T-helper 1 cell treated with Interleukin-12 subunit alpha and Interleukin-12 subunit beta and Interleukin-4 antibody, amounts not matched to agents 30 μg/mL and 1 μg/mL, for 36 hours (primary cell): Measurements from ENCODE around the gene SLC13A3.

Experiments used
- H3K27ac Mint-ChIP-seq: one replicate; pipeline ENCODE4 v1.8.0; 2021; ENCODE audit warnings: mild to moderate bottlenecking, mixed read lengths
- H3K27me3 Mint-ChIP-seq: one replicate; pipeline ENCODE4 v1.8.0; 2021; ENCODE audit warnings: low read depth, mixed read lengths
- H3K36me3 Mint-ChIP-seq: one replicate; pipeline ENCODE4 v1.8.0; 2021; ENCODE audit warnings: low read depth, mixed read lengths
- H3K4me1 Mint-ChIP-seq: one replicate; pipeline ENCODE4 v1.8.0; 2021; ENCODE audit warnings: low read depth, mixed read lengths
- H3K4me3 Mint-ChIP-seq: one replicate; pipeline ENCODE4 v1.8.0; 2021; ENCODE audit warnings: mild to moderate bottlenecking, moderate library complexity, mixed read lengths
- H3K9me3 Mint-ChIP-seq: one replicate; pipeline ENCODE4 v1.8.0; 2021; ENCODE audit warnings: mixed read lengths

The SLC13A3 gene

GRCh38 chr20:46649650-46649949 is 1.7 kb downstream of the SLC13A3 start:
- Mint-ChIP-seq H3K27ac (no peak overlapping the region), H3K9me3 (no peaks in the 10 kb centered on the region), H3K27me3 (peaks cover 65% of the 10 kb centered on the region), H3K36me3 (no peaks in the 10 kb centered on the region), H3K4me3 (no peak overlapping the region), H3K4me1 (peaks cover 1% of the 10 kb centered on the region)

DNA sequence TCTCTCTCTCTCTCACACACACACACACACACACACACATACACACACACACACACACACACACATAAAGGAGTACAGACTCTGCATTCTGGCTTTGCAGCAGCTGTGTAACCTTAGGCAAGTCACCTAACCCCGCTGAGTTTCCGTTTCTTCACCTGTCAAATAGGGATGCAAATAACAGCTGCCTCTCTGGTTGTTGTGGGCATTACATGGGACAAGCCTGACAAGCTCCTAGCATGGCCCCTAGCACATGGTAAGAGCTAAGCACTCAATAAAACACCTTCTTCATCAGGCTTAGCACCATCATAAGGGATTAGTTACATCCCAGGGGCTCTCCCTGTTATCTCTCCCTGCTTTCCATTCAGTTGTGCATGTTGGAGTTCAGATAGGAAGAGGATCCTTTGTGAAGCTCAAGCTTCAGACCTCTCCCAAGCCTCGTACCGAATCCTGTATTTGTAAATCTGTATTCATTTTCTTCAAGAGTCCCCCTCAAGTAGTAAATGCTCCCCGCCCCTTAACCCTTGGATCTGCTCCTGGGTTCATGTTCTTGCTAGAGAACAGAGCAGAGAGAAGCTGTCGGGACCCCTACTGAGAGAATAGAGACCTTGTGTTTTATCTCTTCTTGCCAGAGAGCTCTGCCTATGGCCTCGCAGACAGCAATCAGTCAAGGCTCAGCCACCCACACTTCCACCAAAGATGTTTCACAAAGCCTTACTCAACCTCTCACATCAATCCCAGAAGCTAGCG is 2.2 kb downstream of the SLC13A3 start:
- Mint-ChIP-seq H3K36me3 (no peaks in the 10 kb centered on the region), H3K27ac (no peak overlapping the region), H3K4me1 (peaks cover 1% of the 10 kb centered on the region), H3K4me3 (no peak overlapping the region), H3K9me3 (no peaks in the 10 kb centered on the region), H3K27me3 (peaks cover 65% of the 10 kb centered on the region)

DNA sequence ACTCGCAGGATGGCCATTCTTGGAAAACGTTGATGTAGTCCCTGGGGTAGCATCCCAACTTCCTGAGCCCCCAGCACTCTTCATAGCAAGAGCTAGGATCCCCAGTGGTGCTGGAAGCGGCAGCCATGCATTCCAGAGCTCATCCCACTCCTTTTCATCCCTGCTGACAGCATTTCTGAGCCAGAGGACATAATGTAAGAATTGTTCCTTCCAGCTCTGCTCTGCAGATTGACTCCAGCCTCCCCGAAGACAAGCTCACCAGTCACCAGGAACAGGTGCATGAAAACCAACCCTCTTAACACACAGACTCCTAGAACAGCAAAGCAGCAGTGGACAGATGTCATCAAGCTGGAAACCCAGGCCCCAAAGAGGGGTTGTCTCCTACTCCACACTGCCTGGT is 3.8 kb downstream of the SLC13A3 start:
- peaks cover 62% of the 10 kb centered on the region for H3K27me3 Mint-ChIP-seq
- H3K27ac Mint-ChIP-seq, result no peak overlapping the region
- no peaks in the 10 kb centered on the region for H3K4me1 Mint-ChIP-seq
- H3K9me3 Mint-ChIP-seq, result no peaks in the 10 kb centered on the region
- H3K4me3 Mint-ChIP-seq, result no peak overlapping the region
- H3K36me3 Mint-ChIP-seq, result no peaks in the 10 kb centered on the region

- Mint-ChIP-seq H3K9me3 (no peaks in the 10 kb centered on the region), H3K4me3 (no peak overlapping the region), H3K27me3 (peaks cover 58% of the 10 kb centered on the region), H3K36me3 (no peaks in the 10 kb centered on the region), H3K27ac (no peak overlapping the region), H3K4me1 (no peaks in the 10 kb centered on the region)
Measured at GRCh38 chr20:46646659-46647380, 4.4 kb downstream of the SLC13A3 start.

DNA sequence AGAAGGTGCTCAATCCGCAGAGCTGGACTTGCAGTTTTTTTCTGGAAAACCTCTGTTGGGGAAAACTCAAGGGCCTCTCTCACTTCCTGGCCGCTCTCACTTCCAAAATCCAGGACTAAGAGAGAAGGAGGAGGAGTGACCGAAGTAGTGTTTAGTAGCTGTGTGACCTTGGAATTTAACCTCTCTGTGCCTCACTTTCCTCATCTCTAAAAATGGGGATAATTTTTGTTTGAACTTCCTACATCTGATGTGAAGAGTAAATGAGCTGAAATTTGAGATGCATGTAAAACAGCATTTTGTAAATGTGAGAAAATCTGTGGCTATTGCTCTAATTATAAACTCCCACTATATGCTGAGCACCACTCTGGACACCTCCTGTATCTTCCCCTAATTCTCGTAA is 5.1 kb downstream of the SLC13A3 start:
- no peak overlapping the region for H3K27ac Mint-ChIP-seq
- H3K4me3 Mint-ChIP-seq, result no peak overlapping the region
- no peaks in the 10 kb centered on the region for H3K36me3 Mint-ChIP-seq
- peaks cover 54% of the 10 kb centered on the region for H3K27me3 Mint-ChIP-seq
- H3K9me3 Mint-ChIP-seq, result no peaks in the 10 kb centered on the region
- no peaks in the 10 kb centered on the region for H3K4me1 Mint-ChIP-seq

- H3K4me3 Mint-ChIP-seq, result no peak overlapping the region
- peaks cover 40% of the 10 kb centered on the region for H3K27me3 Mint-ChIP-seq
- H3K9me3 Mint-ChIP-seq, result no peaks in the 10 kb centered on the region
- no peak overlapping the region for H3K27ac Mint-ChIP-seq
- H3K36me3 Mint-ChIP-seq, result no peaks in the 10 kb centered on the region
- no peaks in the 10 kb centered on the region for H3K4me1 Mint-ChIP-seq
Measured at GRCh38 chr20:46644733-46645132, 6.5 kb downstream of the SLC13A3 start.

- Mint-ChIP-seq H3K9me3 (no peaks in the 10 kb centered on the region), H3K36me3 (no peaks in the 10 kb centered on the region), H3K27me3 (peaks cover 34% of the 10 kb centered on the region), H3K4me1 (no peaks in the 10 kb centered on the region), H3K27ac (no peak overlapping the region), H3K4me3 (no peak overlapping the region)
Measured at GRCh38 chr20:46644160-46644559, 7.1 kb downstream of the SLC13A3 start.

- H3K4me1 Mint-ChIP-seq, result no peaks in the 10 kb centered on the region
- no peaks in the 10 kb centered on the region for H3K36me3 Mint-ChIP-seq
- no peak overlapping the region for H3K4me3 Mint-ChIP-seq
- no peak overlapping the region for H3K27ac Mint-ChIP-seq
- H3K27me3 Mint-ChIP-seq, result peaks cover 25% of the 10 kb centered on the region
- H3K9me3 Mint-ChIP-seq, result no peaks in the 10 kb centered on the region
Measured at GRCh38 chr20:46642969-46643343, 8.3 kb downstream of the SLC13A3 start.

- no peaks in the 10 kb centered on the region for H3K9me3 Mint-ChIP-seq
- no peaks in the 10 kb centered on the region for H3K36me3 Mint-ChIP-seq
- H3K27me3 Mint-ChIP-seq, result peaks cover 20% of the 10 kb centered on the region
- no peak overlapping the region for H3K27ac Mint-ChIP-seq
- no peak overlapping the region for H3K4me3 Mint-ChIP-seq
- H3K4me1 Mint-ChIP-seq, result no peaks in the 10 kb centered on the region
Measured at GRCh38 chr20:46642265-46642968, 8.8 kb downstream of the SLC13A3 start.

DNA sequence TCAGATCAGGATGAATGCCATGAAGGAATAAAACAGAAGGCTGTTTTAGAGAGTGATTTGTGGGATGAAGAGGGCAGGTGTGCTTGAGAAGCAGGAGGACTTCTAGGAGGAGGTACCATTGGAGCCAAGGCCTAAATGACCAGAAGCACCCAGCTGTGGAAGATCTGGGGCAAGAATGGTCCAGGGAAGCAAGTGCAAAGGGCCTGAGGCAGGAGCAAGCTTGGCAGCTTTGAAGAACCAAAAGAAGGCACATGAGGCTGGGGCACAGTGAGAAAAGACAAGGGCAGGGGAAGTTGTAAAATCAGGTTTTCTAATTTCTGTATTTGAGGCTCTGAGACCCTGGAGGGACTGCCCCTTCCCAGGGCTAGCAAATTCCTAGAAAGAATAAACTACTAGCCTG is 9.8 kb downstream of the SLC13A3 start:
- Mint-ChIP-seq H3K9me3 (no peaks in the 10 kb centered on the region), H3K4me1 (no peaks in the 10 kb centered on the region)

DNA sequence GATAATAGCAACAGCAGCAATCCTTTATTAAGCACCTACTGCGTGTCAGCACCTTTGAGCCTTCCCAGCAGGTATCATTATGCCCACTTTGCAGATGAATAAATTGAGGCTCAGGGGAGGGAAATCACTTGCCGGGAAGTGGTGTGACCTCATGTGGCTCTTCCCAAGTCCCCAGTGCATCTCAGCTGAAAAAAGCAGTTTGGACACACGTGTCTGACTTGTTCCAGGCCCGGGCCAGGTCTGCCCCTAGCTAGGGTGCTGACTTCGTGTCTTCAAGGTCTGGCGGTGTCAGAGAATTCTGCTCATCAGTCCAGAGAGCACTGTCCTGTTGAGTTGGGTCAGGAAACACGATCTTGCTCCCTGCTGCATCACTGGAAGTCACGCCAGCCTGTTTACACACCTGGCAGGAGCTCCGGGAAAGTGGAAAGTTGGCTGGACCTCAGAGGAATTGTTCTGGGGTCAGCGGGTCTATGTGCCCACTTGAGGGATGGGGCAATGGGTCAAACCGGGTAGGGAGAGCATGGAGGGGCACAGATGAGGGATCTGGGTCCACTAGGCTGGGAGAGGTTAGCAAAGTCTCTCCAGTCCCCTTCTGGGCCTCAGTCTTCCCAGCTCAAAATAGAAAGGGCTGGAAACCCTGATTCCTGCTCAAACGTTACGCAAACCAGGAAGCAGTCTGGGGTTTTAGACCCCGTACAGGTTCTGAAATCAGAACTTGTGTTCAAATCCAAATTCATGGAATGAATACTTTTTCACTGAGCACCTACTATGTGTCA is 10.5 kb downstream of the SLC13A3 start:
- no peaks in the 10 kb centered on the region for H3K9me3 Mint-ChIP-seq
- H3K36me3 Mint-ChIP-seq, result no peaks in the 10 kb centered on the region
- H3K27me3 Mint-ChIP-seq, result peaks cover 14% of the 10 kb centered on the region
- no peak overlapping the region for H3K4me3 Mint-ChIP-seq
- H3K27ac Mint-ChIP-seq, result no peak overlapping the region
- H3K4me1 Mint-ChIP-seq, result no peaks in the 10 kb centered on the region

More for the DNA sequence above, 9.8 kb downstream of the SLC13A3 start:
- peaks cover 14% of the 10 kb centered on the region for H3K27me3 Mint-ChIP-seq
- no peaks in the 10 kb centered on the region for H3K36me3 Mint-ChIP-seq
- H3K4me3 Mint-ChIP-seq, result no peak overlapping the region
- H3K27ac Mint-ChIP-seq, result no peak overlapping the region

- Mint-ChIP-seq H3K27me3 (peaks cover 11% of the 10 kb centered on the region), H3K4me1 (no peaks in the 10 kb centered on the region), H3K36me3 (no peaks in the 10 kb centered on the region), H3K27ac (no peak overlapping the region), H3K4me3 (no peak overlapping the region), H3K9me3 (no peaks in the 10 kb centered on the region)
Measured at GRCh38 chr20:46640044-46640443, 11.2 kb downstream of the SLC13A3 start.

- Mint-ChIP-seq H3K27ac (no peak overlapping the region), H3K36me3 (no peaks in the 10 kb centered on the region), H3K27me3 (peaks cover 8% of the 10 kb centered on the region), H3K4me3 (no peak overlapping the region), H3K4me1 (no peaks in the 10 kb centered on the region), H3K9me3 (no peaks in the 10 kb centered on the region)
Measured at GRCh38 chr20:46639587-46639986, 11.7 kb downstream of the SLC13A3 start.

DNA sequence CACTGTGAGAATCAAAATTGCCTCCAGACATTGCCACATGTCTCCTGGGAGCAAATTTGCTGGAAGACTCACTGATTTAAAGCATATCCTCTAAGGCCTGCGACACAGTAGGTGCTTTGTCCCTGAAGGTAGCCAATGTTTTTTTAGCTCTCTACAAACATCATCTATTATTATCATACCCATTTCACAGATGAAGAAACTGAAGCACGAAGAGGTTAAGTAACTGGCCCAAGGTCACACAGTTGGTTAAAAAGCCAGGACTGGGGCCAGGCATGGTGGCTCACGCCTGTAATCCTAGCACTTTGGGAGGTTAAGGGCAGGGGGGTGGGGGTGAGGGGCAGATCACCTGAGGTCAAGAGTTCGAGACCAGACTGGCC is 12.4 kb downstream of the SLC13A3 start:
- Mint-ChIP-seq H3K9me3 (no peaks in the 10 kb centered on the region), H3K27me3 (peaks cover 11% of the 10 kb centered on the region), H3K36me3 (no peaks in the 10 kb centered on the region), H3K4me1 (no peaks in the 10 kb centered on the region), H3K4me3 (no peak overlapping the region), H3K27ac (no peak overlapping the region)
